ENCODE data around the gene DERL2. TPM values are rescaled to one million over a fixed set of nuclear protein-coding genes. Genes with fewer than 3 reads are reported as not detected.

Gene DERL2
- total and polyA plus RNA-seq, 4 donors, result 39.3 to 104 (median 62.8) TPM

GRCh38 chr17:5443728-5444127 lies 42.2 kb downstream of the DERL2 start:
- peaks cover 22 to 30% (median 26%) of the 10 kb centered on the region in 4 donors for H3K36me3 ChIP-seq (ENCODE audit: control insufficient read depth in 4 of 4, insufficient read depth in 4 of 4, low read length in 4 of 4)
- TF ChIP-seq CTCF (IDR thresholded peaks at IDR 0.05; ENCODE audit: control extremely low read depth, extremely low read depth), result no peak
- no peak overlapping the region for H3K9ac ChIP-seq (ENCODE audit: insufficient read depth in 1 of 2, low read length in 2 of 2)
- H3K27me3 ChIP-seq (ENCODE audit: control insufficient read depth in 3 of 3, insufficient read depth in 3 of 3, low read length in 2 of 3), result no peaks in the 10 kb centered on the region
- ATAC-seq (ENCODE audit: insufficient read depth, low FRiP score) (no peak), DNase-seq (no peak)
- peaks cover 0 to 2% (median 0%) of the 10 kb centered on the region in 4 donors for H3K9me3 ChIP-seq (ENCODE audit: control insufficient read depth in 4 of 4, insufficient read depth in 3 of 4, low read length in 3 of 4)
- H3K4me1 ChIP-seq (ENCODE audit: control insufficient read depth in 5 of 5, insufficient read depth in 5 of 5, low read length in 5 of 5), result no peaks in the 10 kb centered on the region
- 94 to 98% methylated on average over 6 of the region's 6 CpGs for WGBS, 2 donors
- H3K27ac ChIP-seq (ENCODE audit: low read depth in 1 of 2, low read length in 1 of 2), result no peak overlapping the region
- no peak overlapping the region for H3K4me3 ChIP-seq

- 15 to 21% methylated on average over 1 of the region's 1 CpG for WGBS, 2 donors
- ATAC-seq (ENCODE audit: insufficient read depth, low FRiP score) (no peak), DNase-seq (no peak)
- peaks cover 0 to 9% (median 6%) of the 10 kb centered on the region in 5 donors for H3K4me1 ChIP-seq (ENCODE audit: control insufficient read depth in 5 of 5, insufficient read depth in 5 of 5, low read length in 5 of 5)
- H3K9me3 ChIP-seq (ENCODE audit: control insufficient read depth in 4 of 4, insufficient read depth in 3 of 4, low read length in 3 of 4), result no peaks in the 10 kb centered on the region
- no peaks in the 10 kb centered on the region for H3K27me3 ChIP-seq (ENCODE audit: control insufficient read depth in 3 of 3, insufficient read depth in 3 of 3, low read length in 2 of 3)
- no peak overlapping the region for H3K9ac ChIP-seq (ENCODE audit: insufficient read depth in 1 of 2, low read length in 2 of 2)
- peak overlapping the region; percentile 47 to 92 for H3K27ac ChIP-seq (ENCODE audit: low read depth in 1 of 2, low read length in 1 of 2)
- TF ChIP-seq CTCF (IDR thresholded peaks at IDR 0.05; ENCODE audit: control extremely low read depth, extremely low read depth), result no peak
- H3K36me3 ChIP-seq (ENCODE audit: control insufficient read depth in 4 of 4, insufficient read depth in 4 of 4, low read length in 4 of 4), result peaks cover 20 to 33% (median 25%) of the 10 kb centered on the region in 4 donors
- no peak overlapping the region for H3K4me3 ChIP-seq
Measured at GRCh38 chr17:5439446-5439764, 46.6 kb downstream of the DERL2 start.

DNA sequence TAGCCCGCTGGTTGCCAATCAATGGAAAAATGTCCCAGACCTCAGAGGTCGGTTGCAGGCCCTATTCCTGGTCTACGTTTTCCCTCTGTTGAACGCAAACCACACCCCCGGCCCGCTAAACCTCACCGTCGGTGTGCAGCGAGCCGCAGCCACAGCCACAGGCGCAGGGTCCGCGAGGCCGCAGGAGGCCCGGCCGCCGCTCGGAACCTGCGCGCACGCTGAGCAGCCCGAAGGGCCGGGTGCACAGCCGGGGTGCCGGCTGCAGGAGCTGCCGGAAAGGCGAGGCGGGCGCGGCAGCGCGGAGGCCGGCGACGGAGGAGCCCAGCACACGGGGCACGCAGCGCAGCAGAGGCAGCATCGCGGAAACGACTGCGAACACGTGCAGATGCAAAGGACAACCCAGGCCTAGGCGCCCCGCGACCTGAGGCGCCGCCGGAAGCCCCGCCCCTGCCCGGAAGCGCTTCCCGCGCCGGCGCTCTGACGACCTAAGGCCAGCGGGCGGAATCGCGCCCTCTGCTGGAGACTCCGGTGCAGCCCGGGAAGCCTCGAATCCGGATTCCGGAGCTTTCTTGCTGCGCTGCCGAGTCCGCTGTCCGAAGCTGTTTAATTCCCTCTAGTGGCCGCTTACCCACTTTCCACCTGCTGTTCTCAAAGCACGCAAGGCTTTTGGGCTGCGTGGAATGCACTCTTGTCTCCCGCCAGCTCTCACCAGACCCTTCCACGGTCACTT lies 47.1 kb downstream of the DERL2 start, which contains the start of gene C1QBP:
C1QBP (minus strand) TSS at position 440 of the 730 bp plus-strand sequence; CDS start at position 358, 82 bp downstream.
- Histone ChIP-seq H3K27me3 (ENCODE audit: control insufficient read depth in 3 of 3, insufficient read depth in 3 of 3, low read length in 2 of 3) (no peaks in the 10 kb centered on the region), H3K36me3 (ENCODE audit: control insufficient read depth in 4 of 4, insufficient read depth in 4 of 4, low read length in 4 of 4) (peaks cover 19 to 33% (median 22%) of the 10 kb centered on the region in 4 donors), H3K9me3 (ENCODE audit: control insufficient read depth in 4 of 4, insufficient read depth in 3 of 4, low read length in 3 of 4) (peaks cover 0 to 3% (median 0%) of the 10 kb centered on the region in 4 donors), H3K27ac (ENCODE audit: low read depth in 1 of 2, low read length in 1 of 2) (peak within 1 kb of the TSS; percentile 47 to 92), H3K4me1 (ENCODE audit: control insufficient read depth in 5 of 5, insufficient read depth in 5 of 5, low read length in 5 of 5) (peaks cover 0 to 9% (median 6%) of the 10 kb centered on the region in 5 donors), H3K9ac (ENCODE audit: insufficient read depth in 1 of 2, low read length in 2 of 2) (peak within 1 kb of the TSS; percentile 79 to 82), H3K4me3 (peak within 1 kb of the TSS; percentile 96)
- ATAC-seq (ENCODE audit: insufficient read depth, low FRiP score) (peak; percentile 98), DNase-seq (peak; percentile 93 to 96 (median 94))
- WGBS, 2 donors, result 0% methylated on average over 68 to 75 of the region's 75 CpGs
- TF ChIP-seq CTCF (IDR thresholded peaks at IDR 0.05; ENCODE audit: control extremely low read depth, extremely low read depth), result peak; percentile 97

All from lung (tissue), 12 donors.